ENCODE measurements around the gene SPTA1.
"Not testable (repeated sequence)": the region's sequence is repeated elsewhere in the genome, so short reads cannot be mapped to it uniquely, and the experiment has no call there.

SPTA1 gene

GRCh38 chr1:158686111-158687009, at the start of gene SPTA1:
TSS of gene SPTA1 (minus strand) at chr1:158686715. CDS start at chr1:158686517, 198 bp downstream.
- DNase-seq = peak; percentile 20

- DNase-seq = no peak
Measured at GRCh38 chr1:158735848-158736247, 49.3 kb upstream of the SPTA1 start.

GRCh38 chr1:158732524-158732923, 46.0 kb upstream of the SPTA1 start:
- no peak for DNase-seq

GRCh38 chr1:158731707-158732106, 45.2 kb upstream of the SPTA1 start:
- no peak for DNase-seq

- no peak for DNase-seq
Measured at GRCh38 chr1:158730453-158730852, 43.9 kb upstream of the SPTA1 start.

GRCh38 chr1:158728510-158729225, 42.2 kb upstream of the SPTA1 start:
- DNase-seq = no peak

GRCh38 chr1:158724442-158724841, 37.9 kb upstream of the SPTA1 start:
- no peak for DNase-seq

GRCh38 chr1:158720620-158721019, 34.1 kb upstream of the SPTA1 start, which contains the start of gene OR6K3:
TSS of gene OR6K3 (minus strand) at chr1:158720720. CDS start at chr1:158718115, 2,605 bp downstream.
- DNase-seq = no peak

GRCh38 chr1:158719664-158720063, 33.1 kb upstream of the SPTA1 start:
- no peak for DNase-seq

- no peak for DNase-seq
Measured at GRCh38 chr1:158717344-158717743, 30.8 kb upstream of the SPTA1 start.

GRCh38 chr1:158716335-158716734, 29.8 kb upstream of the SPTA1 start:
- DNase-seq = peak; percentile 54

- DNase-seq = no peak
Measured at GRCh38 chr1:158714754-158715153, 28.2 kb upstream of the SPTA1 start.

GRCh38 chr1:158711098-158711497, 24.6 kb upstream of the SPTA1 start:
- no peak for DNase-seq

GRCh38 chr1:158706096-158706495, 19.6 kb upstream of the SPTA1 start:
- DNase-seq = no peak

- no peak for DNase-seq
Measured at GRCh38 chr1:158700552-158700951, 14.0 kb upstream of the SPTA1 start, which contains the start of gene OR6K2. TSS of gene OR6K2 (minus strand) at chr1:158700652. CDS start at chr1:158700652, 0 bp downstream.

GRCh38 chr1:158694596-158694995, 8.1 kb upstream of the SPTA1 start:
- DNase-seq = no peak

GRCh38 chr1:158692356-158692755, 5.8 kb upstream of the SPTA1 start:
- no peak for DNase-seq

- DNase-seq = no peak
Measured at GRCh38 chr1:158691907-158692306, 5.4 kb upstream of the SPTA1 start.

- DNase-seq = not testable (repeated sequence)
Measured at GRCh38 chr1:158691149-158691548, 4.6 kb upstream of the SPTA1 start.

GRCh38 chr1:158689875-158690274, 3.4 kb upstream of the SPTA1 start:
- DNase-seq = no peak

GRCh38 chr1:158689110-158689509, 2.6 kb upstream of the SPTA1 start:
- no peak for DNase-seq

GRCh38 chr1:158688343-158688742, 1.8 kb upstream of the SPTA1 start:
- DNase-seq = not testable (repeated sequence)

GRCh38 chr1:158687037-158687436, 522 bp upstream of the SPTA1 start:
- no peak for DNase-seq

- no peak for DNase-seq
Measured at GRCh38 chr1:158685085-158685484, 1.4 kb downstream of the SPTA1 start.
